SKM-1 (cell line): ENCODE results near the gene CUL7.
"Not testable (repeated sequence)": the region's sequence is repeated elsewhere in the genome, so short reads cannot be mapped to it uniquely, and the experiment has no call there.

ENCODE experiments used
- DNase-seq: peaks from one replicate; lab custom pipeline; 2025; ENCODE audit not compliant: unreplicated experiment; lab: John Stamatoyannopoulos, UW

Gene CUL7

DNA sequence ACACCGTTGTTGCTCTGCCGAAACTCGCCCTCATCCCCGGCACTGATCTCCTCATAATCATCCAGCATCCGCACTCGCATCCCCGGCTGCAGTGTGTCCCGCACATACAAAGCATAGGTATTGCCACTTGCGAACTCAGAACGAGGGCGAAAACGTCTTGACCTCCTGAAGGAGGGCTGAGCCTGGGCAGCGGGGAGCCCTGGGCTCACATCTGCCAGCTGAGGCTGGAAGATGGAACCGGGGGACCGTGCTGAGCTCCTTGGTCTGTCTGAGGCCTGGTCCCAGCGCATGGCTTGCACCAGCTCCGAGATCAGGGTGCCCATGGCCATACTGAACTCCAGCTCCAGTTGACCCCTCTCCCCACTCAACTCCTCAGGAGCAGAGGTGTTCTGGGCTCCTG, 2.7 kb downstream of the CUL7 start:
- no peak for DNase-seq

DNA sequence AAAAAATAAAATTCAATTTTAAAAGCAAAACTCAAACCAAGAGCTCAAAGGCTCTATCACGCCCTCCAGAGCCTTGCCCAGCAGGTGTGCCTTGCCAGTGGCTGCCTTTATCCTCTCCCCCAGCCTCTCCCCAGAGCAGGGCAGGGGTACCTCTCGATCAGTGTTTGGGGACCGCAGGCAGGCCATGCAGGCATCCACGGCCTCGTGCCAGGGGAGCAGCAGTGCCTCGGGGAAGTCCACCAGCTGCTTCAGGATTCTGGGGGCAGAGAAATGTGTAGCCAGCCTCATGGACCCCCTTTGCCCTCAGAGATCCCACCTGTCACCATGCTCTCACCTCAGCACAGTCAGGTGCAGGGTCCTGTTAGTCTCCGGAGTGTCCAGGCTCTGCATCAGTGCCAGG, 5.7 kb downstream of the CUL7 start:
- no peak for DNase-seq

- DNase-seq: no peak
These were observed 8.2 kb downstream of the CUL7 start for GRCh38 chr6:43045371-43045930.

- DNase-seq: no peak
These were observed 10.3 kb downstream of the CUL7 start for GRCh38 chr6:43043310-43043709.

- not testable (repeated sequence) for DNase-seq
These were observed 12.2 kb downstream of the CUL7 start for GRCh38 chr6:43041475-43041874.

DNA sequence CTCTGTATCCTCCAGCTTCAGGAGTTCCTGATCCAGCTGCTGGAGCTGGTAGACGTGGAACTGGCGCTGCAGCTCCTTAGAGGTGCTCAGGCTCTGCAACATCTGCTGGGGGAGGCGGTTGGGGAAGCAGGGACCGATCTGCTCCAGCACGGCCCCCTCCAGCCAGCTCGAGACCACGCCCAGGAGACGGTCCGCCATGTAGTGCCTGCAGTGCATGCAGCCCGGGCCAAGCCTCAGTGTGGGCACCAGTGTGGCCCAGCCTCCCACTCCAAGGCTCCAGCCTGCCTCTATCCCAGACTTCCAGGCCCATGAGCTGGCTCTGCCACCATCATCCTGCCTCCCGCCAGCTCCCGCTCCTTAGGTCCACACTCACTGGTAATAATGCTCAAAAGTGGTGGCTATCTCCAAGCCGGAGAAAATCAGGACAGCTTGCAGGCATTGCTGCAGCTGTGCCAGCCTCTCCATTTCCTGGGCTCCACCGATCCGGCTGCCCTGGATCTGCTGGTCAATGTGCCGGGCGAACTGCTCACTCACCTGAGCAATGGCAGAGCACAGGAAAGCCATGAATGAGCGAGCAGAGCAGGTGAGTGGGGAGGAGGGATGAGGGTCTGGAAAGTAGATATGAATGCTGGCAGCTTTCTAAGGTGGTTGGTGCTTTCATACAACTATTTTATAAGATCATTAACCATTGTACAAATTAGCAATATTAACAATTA, 13.0 kb downstream of the CUL7 start:
- DNase-seq: no peak

- no peak for DNase-seq
These were observed 14.9 kb downstream of the CUL7 start for GRCh38 chr6:43038727-43039126.

DNA sequence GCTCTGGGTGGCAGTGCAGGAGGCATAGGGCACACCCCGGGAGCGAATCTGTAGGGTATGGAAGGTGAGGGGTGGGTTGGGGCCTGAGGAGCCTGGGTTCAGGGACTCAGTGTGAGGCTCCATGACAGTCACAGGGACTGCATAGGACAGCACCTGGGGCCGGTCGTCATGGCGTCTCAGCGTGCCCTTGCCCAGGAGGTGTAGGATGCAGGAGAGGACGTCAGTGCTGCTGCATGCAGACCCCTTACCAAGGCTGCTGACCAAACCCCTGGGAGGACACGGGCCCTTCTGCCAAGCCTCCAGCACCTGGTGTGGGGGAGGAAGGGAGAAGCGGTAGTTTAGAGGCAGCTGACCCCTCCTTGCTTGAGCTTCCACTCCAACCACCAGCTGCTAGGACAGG, 15.9 kb downstream of the CUL7 start:
- no peak for DNase-seq

DNA sequence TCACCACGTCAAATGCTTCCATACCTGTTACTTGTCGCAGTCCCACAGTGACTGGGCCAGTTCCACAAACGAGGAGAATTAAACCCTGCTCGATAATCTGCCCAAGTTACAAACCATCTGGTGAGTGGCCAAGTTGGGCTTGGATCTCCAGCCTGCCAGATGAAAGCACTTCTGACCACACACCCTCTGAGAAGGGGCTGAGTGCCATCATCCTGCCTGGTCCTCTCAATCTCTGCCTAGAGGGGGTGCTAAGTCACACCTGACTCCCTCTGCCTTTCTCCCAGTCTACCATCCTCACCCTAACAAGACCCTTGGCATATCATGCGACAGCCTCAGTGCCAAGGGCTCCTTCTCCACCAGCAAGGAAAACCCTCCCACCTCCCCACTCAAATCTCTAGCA, 16.5 kb downstream of the CUL7 start:
- no peak for DNase-seq

GRCh38 chr6:43036712-43037111, 16.9 kb downstream of the CUL7 start:
- DNase-seq: no peak

GRCh38 chr6:43035495-43036194, 18.0 kb downstream of the CUL7 start:
- no peak for DNase-seq

DNA sequence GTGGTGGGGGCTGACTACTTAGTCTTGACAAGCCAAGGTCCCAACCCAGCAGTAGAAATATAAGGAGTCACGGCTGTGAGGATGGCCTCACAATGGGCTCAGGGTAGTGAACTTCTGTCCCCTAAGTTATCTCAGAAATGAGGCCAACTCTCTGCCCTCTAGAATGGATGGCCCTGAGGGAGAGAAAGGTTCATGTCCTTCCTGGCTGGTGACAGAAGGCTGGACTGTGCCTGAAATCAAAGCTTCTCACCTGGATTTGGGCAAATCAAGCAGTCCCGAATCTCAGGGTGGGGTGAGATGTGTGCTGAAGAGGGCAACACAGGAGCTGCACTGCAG, 19.5 kb downstream of the CUL7 start:
- no peak for DNase-seq

GRCh38 chr6:43033496-43034189, 20.0 kb downstream of the CUL7 start:
- no peak for DNase-seq

- DNase-seq: no peak
These were observed 21.3 kb downstream of the CUL7 start for GRCh38 chr6:43032326-43032725.

GRCh38 chr6:43029120-43029519, 24.5 kb downstream of the CUL7 start:
- no peak for DNase-seq

DNA sequence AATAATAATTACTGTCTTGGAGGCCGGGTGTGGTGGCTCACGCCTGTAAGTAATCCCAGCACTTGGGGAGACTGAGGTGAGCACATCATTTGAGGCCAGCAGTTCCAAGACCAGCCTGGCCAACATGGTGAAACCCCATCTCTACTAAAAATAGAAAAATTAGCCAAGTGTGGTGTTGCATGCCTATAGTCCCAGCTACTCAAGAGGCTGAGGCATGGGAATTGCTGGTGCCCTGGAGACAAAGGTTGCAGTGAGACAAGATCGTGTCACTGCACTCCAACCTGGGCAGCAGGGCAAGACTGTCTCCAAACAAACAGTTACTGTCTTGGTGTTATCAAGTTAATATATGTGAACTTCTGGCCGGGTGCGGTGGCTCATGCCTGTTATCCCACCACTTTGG, 27.3 kb downstream of the CUL7 start:
- no peak for DNase-seq

- no peak for DNase-seq
These were observed 29.2 kb downstream of the CUL7 start for GRCh38 chr6:43024436-43024835.

DNA sequence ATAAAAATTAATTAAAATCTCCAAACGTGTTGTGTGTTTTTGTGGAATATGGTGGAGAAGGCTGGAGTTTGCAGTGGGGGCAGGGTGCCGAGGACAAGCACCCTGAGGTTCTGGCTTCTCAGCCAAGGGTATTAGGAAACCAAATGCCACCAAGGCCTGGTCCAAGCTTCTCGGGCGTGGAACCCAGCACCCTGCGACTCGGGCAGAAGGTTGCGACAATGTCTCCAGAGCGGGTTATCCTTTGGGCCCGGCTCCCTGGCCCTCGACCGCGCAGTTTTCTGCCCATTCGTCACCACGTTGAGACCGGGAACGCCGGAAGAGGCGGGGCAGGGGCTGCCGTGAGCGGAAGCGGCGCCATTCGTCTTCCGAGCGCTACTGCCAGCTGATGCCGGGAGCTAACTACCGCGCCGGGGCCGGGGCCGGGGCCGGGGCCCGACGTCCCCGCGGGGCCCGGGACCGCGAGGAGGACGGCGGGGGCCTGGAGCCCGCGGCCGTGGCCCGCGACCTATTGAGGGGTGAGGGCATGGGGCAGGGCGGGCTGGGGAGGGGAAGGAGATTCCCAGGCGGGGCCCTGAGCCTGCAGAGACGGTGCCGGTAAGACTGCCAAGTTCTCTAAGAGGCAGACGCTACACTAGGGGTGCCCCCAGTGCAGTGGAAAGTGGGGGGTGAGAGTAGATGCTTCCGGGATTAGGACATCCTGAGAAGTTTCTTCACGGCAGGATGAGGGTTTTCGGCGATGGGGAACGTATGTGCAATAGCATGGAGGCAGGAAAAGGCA, 32.2 kb downstream of the CUL7 start, which contains the start of gene RRP36:
Gene RRP36, plus strand, starts transcription at position 354 of the 778 bp plus-strand sequence. Its CDS starts 32 bp downstream, at position 386.
- peak; percentile 24 for DNase-seq

- DNase-seq: no peak
These were observed 32.8 kb downstream of the CUL7 start for GRCh38 chr6:43020847-43021246.

DNA sequence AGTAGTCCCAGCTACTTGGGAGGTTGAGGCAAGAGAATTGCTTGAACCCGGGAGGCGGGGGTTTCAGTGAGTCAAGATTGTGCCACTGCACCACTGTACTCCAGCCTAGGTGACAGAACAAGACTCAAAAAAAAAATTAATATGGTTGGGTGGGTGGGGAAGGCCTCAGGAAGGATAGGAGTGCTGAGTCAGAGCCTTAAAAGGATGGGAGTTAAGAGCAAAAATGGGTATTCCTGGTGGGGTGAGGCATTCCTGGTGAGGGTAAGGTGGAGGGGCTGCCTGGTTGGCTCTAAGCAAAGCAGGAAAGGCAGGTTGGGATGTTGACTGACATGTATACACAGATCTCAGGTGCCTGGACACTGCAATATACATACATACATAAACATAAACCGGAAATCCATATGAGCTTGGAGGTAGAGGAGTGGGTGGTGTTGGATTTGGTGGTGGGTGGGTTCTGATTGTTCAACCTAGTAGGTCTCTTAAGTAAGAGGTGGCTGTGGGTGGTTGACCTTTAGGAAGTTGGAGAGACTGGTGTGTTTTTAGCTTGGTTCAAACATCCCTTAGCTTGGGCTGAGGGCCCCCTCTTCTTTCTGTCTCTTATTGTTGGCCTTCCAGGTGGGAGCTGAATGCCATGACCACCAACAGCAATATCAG, 33.5 kb downstream of the CUL7 start:
- DNase-seq: no peak

GRCh38 chr6:43019152-43019551, 34.5 kb downstream of the CUL7 start:
- no peak for DNase-seq
